Body of pancreas (tissue), 4 donors: Measurements from ENCODE around the gene DNAJB8. TPM values are rescaled to one million over a fixed set of nuclear protein-coding genes. Genes with fewer than 3 reads are reported as not detected.

Experiments
- ATAC-seq: fragments of 150-250 bp; one replicate; pipeline ENCODE4 v1.9.1; 2016
- DNase-seq, 4 donors: peaks; one replicate each; pipeline ENCODE4 v3.0.0-alpha.2; 2019
- H3K27ac ChIP-seq, 4 donors: fragments of 200-600 bp; sonication (generic); 1 replicate in 3 of 4; 2 replicates in 1 of 4; pipeline versions ENCODE4 v1.5.1 to v1.6.1; 2016 to 2019; ENCODE audit warnings: mild to moderate bottlenecking in 1 of 4, mixed read lengths in 1 of 4, moderate library complexity in 1 of 4
- H3K27me3 ChIP-seq, 2 donors: fragments of 200-600 bp; sonication (generic); one replicate each; pipeline ENCODE4 v1.6.0; 2016; ENCODE audit warnings: mild to moderate bottlenecking in 1 of 2
- H3K36me3 ChIP-seq, 2 donors: fragments of 200-600 bp; sonication (generic); replicated peaks in 1 of 2; 2 replicates each; pipeline ENCODE4 v1.5.1; 2016; ENCODE audit warnings: low read depth in 2 of 2; ENCODE audit not compliant: insufficient read depth in 1 of 2
- H3K4me1 ChIP-seq: fragments of 200-600 bp; sonication (generic); one replicate; pipeline ENCODE4 v1.6.0; 2016
- H3K4me3 ChIP-seq, 2 donors: fragments of 200-600 bp; sonication (generic); 1 replicate in 1 of 2; 2 replicates in 1 of 2; pipeline ENCODE4 v1.5.1; 2016 to 2019
- H3K9me3 ChIP-seq, 3 donors: fragments of 200-600 bp; sonication (generic); 1 replicate in 2 of 3; 2 replicates in 1 of 3; pipeline ENCODE4 v1.5.1; 2016
- CTCF ChIP-seq, 7 experiments: fragments of 450-650 bp in 4 of 7; fragments of 200-600 bp in 3 of 7; sonication (generic) in 3 of 7; IDR thresholded peaks; one replicate each; pipeline ENCODE4 v1.5.1; 2016 to 2019; ENCODE audit warnings: antibody characterized with exemption in 7 of 7
- POLR2A ChIP-seq, 3 donors: fragments of 450-650 bp; IDR thresholded peaks; one replicate each; pipeline ENCODE4 v1.6.1; 2016; ENCODE audit warnings: antibody characterized with exemption in 3 of 3, mild to moderate bottlenecking in 2 of 3
- WGBS, 2 donors: methylation state at CpG; one replicate each; pipeline ENCODE4 v1.1.5; 2017; 5-methylcytosine and 5-hydroxymethylcytosine counted together
- intact Hi-C: fragments of 100-400 bp; cut with DNase I; formaldehyde crosslinking; loops from one replicate; pipeline ENCODE4 v1.15.1; 2023
- total RNA-seq, 2 donors: library from RNA; depleted of rRNA; stranded (reverse); fragments of >200 nt; gene quantifications; one replicate each; pipeline ENCODE4 v1.1.0, GENCODE V29; 2016

DNAJB8 gene
- total RNA-seq, 2 donors from 2014 or later: not detected

- no peak overlapping the region for H3K4me3 ChIP-seq
- H3K36me3 ChIP-seq: no peaks in the 10 kb centered on the region
- no peak for TF ChIP-seq CTCF (IDR thresholded peaks at IDR 0.05)
- no peak for TF ChIP-seq POLR2A (IDR thresholded peaks at IDR 0.05)
- intact Hi-C loops: no loop called here
- ATAC-seq: no peak
- DNase-seq: no peak
- H3K9me3 ChIP-seq: no peaks in the 10 kb centered on the region
- H3K27me3 ChIP-seq: no peaks in the 10 kb centered on the region
- H3K4me1 ChIP-seq: no peaks in the 10 kb centered on the region
- no peak overlapping the region for H3K27ac ChIP-seq
- WGBS, 2 donors: 62 to 88% methylated on average over 1 of the region's 1 CpG
Observed at GRCh38 chr3:128445357-128445756, 21.3 kb downstream of the DNAJB8 start.

- Histone ChIP-seq H3K4me3 (no peak overlapping the region), H3K36me3 (no peaks in the 10 kb centered on the region), H3K9me3 (no peaks in the 10 kb centered on the region), H3K4me1 (no peaks in the 10 kb centered on the region), H3K27me3 (no peaks in the 10 kb centered on the region), H3K27ac (no peak overlapping the region)
- TF ChIP-seq CTCF (IDR thresholded peaks at IDR 0.05) (no peak), POLR2A (IDR thresholded peaks at IDR 0.05) (no peak)
- DNase-seq (no peak), ATAC-seq (no peak)
- intact Hi-C loops: no loop called here
- 56% methylated on average over 3 of the region's 3 CpGs for WGBS, 2 donors
Observed at GRCh38 chr3:128443771-128444170, 22.9 kb downstream of the DNAJB8 start.

- Histone ChIP-seq H3K27me3 (no peaks in the 10 kb centered on the region), H3K36me3 (no peaks in the 10 kb centered on the region), H3K9me3 (no peaks in the 10 kb centered on the region), H3K27ac (no peak overlapping the region), H3K4me3 (no peak overlapping the region), H3K4me1 (no peaks in the 10 kb centered on the region)
- intact Hi-C loops: no loop called here
- no peak for ATAC-seq
- WGBS, 2 donors: 84 to 86% methylated on average over 6 of the region's 6 CpGs
- TF ChIP-seq POLR2A (IDR thresholded peaks at IDR 0.05) (no peak), CTCF (IDR thresholded peaks at IDR 0.05) (no peak)
- DNase-seq: no peak
Observed at GRCh38 chr3:128442949-128443348, 23.7 kb downstream of the DNAJB8 start.

- no peaks in the 10 kb centered on the region for H3K27me3 ChIP-seq
- TF ChIP-seq POLR2A (IDR thresholded peaks at IDR 0.05): no peak
- TF ChIP-seq CTCF (IDR thresholded peaks at IDR 0.05): no peak
- no peaks in the 10 kb centered on the region for H3K4me1 ChIP-seq
- intact Hi-C loops: no loop called here
- H3K9me3 ChIP-seq: no peaks in the 10 kb centered on the region
- H3K27ac ChIP-seq: no peak overlapping the region
- no peak for DNase-seq
- no peaks in the 10 kb centered on the region for H3K36me3 ChIP-seq
- 96% methylated on average over 7 of the region's 7 CpGs; no CpG with 5 or more reads in 1 of the 2 donors for WGBS, 2 donors
- ATAC-seq: no peak
- H3K4me3 ChIP-seq: no peak overlapping the region
Observed at GRCh38 chr3:128442070-128442469, 24.6 kb downstream of the DNAJB8 start.

- no peak for TF ChIP-seq CTCF (IDR thresholded peaks at IDR 0.05)
- no peak for TF ChIP-seq POLR2A (IDR thresholded peaks at IDR 0.05)
- H3K27me3 ChIP-seq: no peaks in the 10 kb centered on the region
- no peak overlapping the region for H3K27ac ChIP-seq
- H3K4me1 ChIP-seq: peaks cover 14% of the 10 kb centered on the region
- H3K4me3 ChIP-seq: no peak overlapping the region
- no peaks in the 10 kb centered on the region for H3K9me3 ChIP-seq
- 53 to 67% methylated on average over 2 to 3 of the region's 3 CpGs for WGBS, 2 donors
- no peak for DNase-seq
- intact Hi-C loops: no loop called here
- H3K36me3 ChIP-seq: no peaks in the 10 kb centered on the region
- ATAC-seq: no peak
Observed at GRCh38 chr3:128439226-128439625, 27.5 kb downstream of the DNAJB8 start.
